Cortex of kidney (tissue), 1 donor: Measurements from ENCODE around the gene PPP1R10.

Source experiments
- DNase-seq: peaks from one replicate; lab custom pipeline; 2025; lab: John Stamatoyannopoulos, UW

The PPP1R10 gene

DNA sequence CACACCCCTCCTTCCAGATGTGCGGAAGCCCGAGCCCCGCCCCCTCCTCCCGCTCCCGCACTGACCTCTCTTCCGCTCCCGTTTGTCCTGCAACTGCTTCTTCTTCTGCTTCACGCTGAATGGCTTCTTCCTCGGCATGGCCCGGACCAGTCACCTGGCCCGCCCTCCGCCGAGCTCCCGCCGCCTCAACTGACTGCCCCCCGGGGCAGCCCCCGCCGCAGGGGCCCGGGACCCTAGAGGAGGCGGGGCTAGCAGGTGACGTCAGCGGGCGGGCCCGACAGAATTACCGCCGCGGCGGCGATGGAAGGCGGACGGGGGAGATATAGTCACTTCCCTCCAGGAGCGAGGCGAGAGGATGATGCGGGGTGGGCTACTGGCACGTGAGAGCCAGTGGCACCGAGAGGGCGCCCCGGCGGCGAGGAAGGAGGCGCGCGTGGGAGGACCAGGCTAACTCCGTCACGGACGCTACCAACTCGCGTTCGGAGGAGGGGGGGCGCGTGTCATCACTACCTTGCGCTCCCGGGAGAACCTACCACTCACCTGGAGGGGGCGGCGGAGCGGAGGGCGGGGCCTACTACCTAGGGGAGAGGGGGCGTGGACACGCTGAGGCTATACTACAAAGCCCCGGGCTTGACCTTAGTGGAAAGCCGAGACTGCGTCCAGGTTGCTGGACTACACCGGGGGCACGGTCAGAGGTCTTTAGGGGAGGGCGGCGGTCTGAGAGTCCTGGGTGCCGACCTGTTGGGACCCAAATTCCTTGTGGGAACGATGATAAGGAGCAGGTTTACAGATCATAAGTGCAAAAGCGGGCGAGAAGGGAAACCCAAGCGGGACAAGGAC is 60.8 kb downstream of the PPP1R10 start, which contains the start of gene GNL1:
Gene GNL1 (minus strand): TSS at position 424 of the 840 bp plus-strand sequence. CDS start 286 bp downstream, at position 138.
- DNase-seq = peak; percentile 73

DNA sequence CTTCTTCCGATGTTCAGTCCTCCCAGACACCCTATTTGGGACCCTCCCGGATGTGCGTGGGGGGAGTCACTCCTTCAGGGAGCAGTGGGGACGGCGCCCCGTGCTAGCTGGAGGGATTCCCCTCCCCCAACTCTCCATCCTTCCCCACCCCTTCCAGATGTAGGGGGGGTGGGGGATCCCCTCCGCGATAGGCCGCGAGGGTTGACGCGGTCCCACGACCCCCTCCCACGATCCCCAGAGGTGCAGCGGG is 61.3 kb downstream of the PPP1R10 start:
- no peak for DNase-seq

DNA sequence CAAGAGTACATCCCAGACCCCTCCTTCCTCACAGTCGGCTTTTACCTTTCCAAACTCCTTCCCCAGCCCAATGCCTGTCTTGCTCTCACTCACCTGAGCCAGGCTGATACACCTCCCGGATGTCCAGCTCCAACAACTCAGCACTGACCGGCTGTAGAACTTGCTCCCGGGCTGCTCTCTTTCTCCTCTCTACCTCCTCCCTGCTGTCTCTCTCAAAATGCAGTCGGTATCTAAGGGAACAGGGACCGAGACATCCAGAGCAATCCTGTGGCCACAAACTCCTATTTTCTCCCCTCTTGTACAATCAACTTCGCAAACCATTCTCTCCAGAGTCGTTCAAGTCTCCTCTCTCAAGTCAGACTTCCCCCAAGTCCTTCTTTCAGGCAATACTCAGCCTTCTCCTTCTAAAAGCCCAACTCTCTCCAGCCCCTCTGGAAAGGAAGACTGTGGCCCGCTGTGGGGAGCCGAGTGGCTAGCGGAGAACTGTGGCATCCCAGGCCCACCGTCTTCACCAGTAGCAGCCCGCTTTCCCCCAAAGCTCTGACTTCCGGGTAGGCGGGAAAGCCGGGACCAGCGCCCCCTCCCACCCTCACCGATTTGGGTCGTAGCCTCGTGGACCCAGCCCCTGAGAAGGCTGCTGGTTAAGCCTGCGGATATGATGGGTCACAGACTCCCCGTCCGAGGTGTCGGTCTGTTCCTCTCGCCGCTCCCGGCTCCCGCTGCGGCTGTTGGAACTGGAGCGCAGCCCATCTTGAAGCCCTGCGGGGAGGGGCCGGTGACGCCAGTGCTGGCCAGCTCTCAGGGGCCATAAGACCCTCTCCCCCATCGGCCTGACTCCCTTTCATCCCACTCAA is 61.9 kb downstream of the PPP1R10 start:
- DNase-seq = no peak

DNA sequence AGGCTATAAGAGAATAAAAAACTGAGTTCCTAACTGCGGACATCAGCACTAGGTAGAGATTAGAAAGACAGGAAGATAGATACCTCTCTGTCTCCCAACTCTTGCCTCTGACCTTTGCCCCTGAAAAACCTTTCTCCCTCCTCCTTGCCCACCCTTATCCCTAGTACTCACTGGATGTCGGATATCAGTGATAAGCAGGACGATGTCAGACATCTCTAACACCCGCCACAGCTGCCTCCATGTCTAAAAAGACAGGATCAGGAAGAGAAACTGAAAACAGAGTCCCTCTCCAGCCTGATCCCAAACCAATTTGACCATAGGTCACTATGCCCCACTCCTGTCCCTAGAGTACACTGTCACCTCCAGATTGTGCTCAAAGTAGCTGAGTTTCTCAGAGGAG is 62.6 kb downstream of the PPP1R10 start:
- DNase-seq = no peak
